Muscle layer of duodenum (tissue), 2 donors: ENCODE results near the gene ZNHIT2.
A peak's percentile ranks its signal among the peaks of the same experiment; 100 is the strongest.

Source experiments
- H3K27ac ChIP-seq: one replicate; pipeline ENCODE4 v1.7.0; 2013; ENCODE audit warnings: mild to moderate bottlenecking, low read length
- H3K27me3 ChIP-seq: one replicate; pipeline ENCODE4 v1.7.0; 2013; ENCODE audit warnings: low read depth, mild to moderate bottlenecking, control low read depth, low read length
- H3K36me3 ChIP-seq, 2 donors: one replicate each; pipeline ENCODE4 v1.7.0; 2013; ENCODE audit warnings: low read length in 2 of 2, control low read depth in 1 of 2, mild to moderate bottlenecking in 1 of 2; ENCODE audit not compliant: insufficient read depth in 2 of 2, control insufficient read depth in 1 of 2
- H3K4me1 ChIP-seq, 2 donors: one replicate each; pipeline ENCODE4 v1.7.0; 2013; ENCODE audit warnings: low read length in 2 of 2, mild to moderate bottlenecking in 2 of 2, control low read depth in 1 of 2, moderate library complexity in 1 of 2; ENCODE audit not compliant: insufficient read depth in 2 of 2, control insufficient read depth in 1 of 2
- H3K4me3 ChIP-seq, 2 donors: one replicate each; pipeline ENCODE4 v1.7.0; 2013; ENCODE audit warnings: low read length in 2 of 2, low read depth in 1 of 2, mild to moderate bottlenecking in 1 of 2
- H3K9me3 ChIP-seq, 2 donors: one replicate each; pipeline ENCODE4 v1.7.0; 2013; ENCODE audit warnings: low read length in 2 of 2, control low read depth in 1 of 2, mild to moderate bottlenecking in 1 of 2; ENCODE audit not compliant: control insufficient read depth in 1 of 2
- donor health status: healthy.

ZNHIT2 gene

GRCh38 chr11:65108469-65109123, 8.9 kb downstream of the ZNHIT2 start:
- no peak overlapping the region for H3K4me3 ChIP-seq
- peaks cover 0 to 33% of the 10 kb centered on the region in 2 donors for H3K4me1 ChIP-seq
- H3K36me3 ChIP-seq = peaks cover 0 to 32% of the 10 kb centered on the region in 2 donors
- H3K27ac ChIP-seq = no peak overlapping the region
- no peaks in the 10 kb centered on the region for H3K9me3 ChIP-seq
- H3K27me3 ChIP-seq = no peaks in the 10 kb centered on the region

GRCh38 chr11:65107751-65108468, 9.6 kb downstream of the ZNHIT2 start:
- H3K27ac ChIP-seq = no peak overlapping the region
- no peaks in the 10 kb centered on the region for H3K27me3 ChIP-seq
- H3K9me3 ChIP-seq = no peaks in the 10 kb centered on the region
- H3K4me1 ChIP-seq = peaks cover 0 to 26% of the 10 kb centered on the region in 2 donors
- H3K4me3 ChIP-seq = no peak overlapping the region
- peaks cover 0 to 32% of the 10 kb centered on the region in 2 donors for H3K36me3 ChIP-seq

GRCh38 chr11:65107078-65107477, 10.4 kb downstream of the ZNHIT2 start:
- Histone ChIP-seq H3K9me3 (no peaks in the 10 kb centered on the region), H3K27me3 (no peaks in the 10 kb centered on the region), H3K27ac (no peak overlapping the region), H3K4me1 (peaks cover 0 to 18% of the 10 kb centered on the region in 2 donors), H3K4me3 (no peak overlapping the region), H3K36me3 (peaks cover 0 to 32% of the 10 kb centered on the region in 2 donors)

GRCh38 chr11:65104628-65105027, 12.9 kb downstream of the ZNHIT2 start:
- Histone ChIP-seq H3K27me3 (no peaks in the 10 kb centered on the region), H3K36me3 (peaks cover 0 to 28% of the 10 kb centered on the region in 2 donors), H3K9me3 (no peaks in the 10 kb centered on the region), H3K27ac (no peak overlapping the region), H3K4me3 (no peak overlapping the region), H3K4me1 (no peaks in the 10 kb centered on the region)

GRCh38 chr11:65103476-65103875, 14.0 kb downstream of the ZNHIT2 start:
- Histone ChIP-seq H3K27ac (no peak overlapping the region), H3K36me3 (peaks cover under 1 to 18% of the 10 kb centered on the region in 2 donors), H3K4me1 (no peaks in the 10 kb centered on the region)

GRCh38 chr11:65102142-65103095, 15.1 kb downstream of the ZNHIT2 start:
- Histone ChIP-seq H3K27ac (no peak overlapping the region), H3K4me1 (peaks cover 0 to under 1% of the 10 kb centered on the region in 2 donors)

More at GRCh38 chr11:65103476-65103875, 14.0 kb downstream of the ZNHIT2 start:
- H3K9me3 ChIP-seq = no peaks in the 10 kb centered on the region
- H3K4me3 ChIP-seq = no peak overlapping the region
- no peaks in the 10 kb centered on the region for H3K27me3 ChIP-seq

GRCh38 chr11:65100674-65101350, 16.7 kb downstream of the ZNHIT2 start:
- no peak overlapping the region for H3K27ac ChIP-seq
- no peak overlapping the region for H3K4me3 ChIP-seq
- no peaks in the 10 kb centered on the region for H3K9me3 ChIP-seq
- H3K27me3 ChIP-seq = no peaks in the 10 kb centered on the region
- peaks cover 4 to 5% of the 10 kb centered on the region in 2 donors for H3K36me3 ChIP-seq
- peaks cover 5 to 10% of the 10 kb centered on the region in 2 donors for H3K4me1 ChIP-seq

More at GRCh38 chr11:65102142-65103095, 15.1 kb downstream of the ZNHIT2 start:
- Histone ChIP-seq H3K36me3 (peaks cover 5 to 10% of the 10 kb centered on the region in 2 donors), H3K27me3 (no peaks in the 10 kb centered on the region), H3K4me3 (no peak overlapping the region), H3K9me3 (no peaks in the 10 kb centered on the region)

- peak overlapping the region; percentile 75 to 91 for H3K4me3 ChIP-seq
- H3K4me1 ChIP-seq = peaks cover 5 to 13% of the 10 kb centered on the region in 2 donors
- H3K27me3 ChIP-seq = no peaks in the 10 kb centered on the region
- peaks cover 4 to 5% of the 10 kb centered on the region in 2 donors for H3K36me3 ChIP-seq
- peak overlapping the region; percentile 80 for H3K27ac ChIP-seq
- H3K9me3 ChIP-seq = no peaks in the 10 kb centered on the region
Measured at GRCh38 chr11:65096926-65097325, 20.6 kb downstream of the ZNHIT2 start.

- Histone ChIP-seq H3K36me3 (peaks cover 4 to 5% of the 10 kb centered on the region in 2 donors), H3K9me3 (no peaks in the 10 kb centered on the region), H3K27ac (peak within 1 kb of the TSS; percentile 80), H3K4me3 (peak within 1 kb of the TSS; percentile 75 to 91), H3K4me1 (peaks cover 5 to 13% of the 10 kb centered on the region in 2 donors), H3K27me3 (no peaks in the 10 kb centered on the region)
Measured at GRCh38 chr11:65095974-65096806, 21.3 kb downstream of the ZNHIT2 start, which contains the start of gene VPS51. Gene VPS51, plus strand, starts transcription at chr11:65096214. Its CDS starts 37 bp downstream, at chr11:65096251.

GRCh38 chr11:65095427-65095826, 22.1 kb downstream of the ZNHIT2 start:
- peak overlapping the region; percentile 80 for H3K27ac ChIP-seq

More at GRCh38 chr11:65095427-65095826, 22.1 kb downstream of the ZNHIT2 start:
- H3K27me3 ChIP-seq = no peaks in the 10 kb centered on the region
- peaks cover 4 to 5% of the 10 kb centered on the region in 2 donors for H3K36me3 ChIP-seq
- peaks cover 5 to 13% of the 10 kb centered on the region in 2 donors for H3K4me1 ChIP-seq
- H3K9me3 ChIP-seq = no peaks in the 10 kb centered on the region
- H3K4me3 ChIP-seq = peak overlapping the region; percentile 75 to 91
